Left ventricle myocardium inferior (tissue), 1 donor: ENCODE data around the gene TAB2. TPM values are rescaled to one million over a fixed set of nuclear protein-coding genes. Genes with fewer than 3 reads are reported as not detected.

ENCODE experiments used
- DNase-seq: peaks from one replicate; pipeline ENCODE4 v3.0.0-alpha.2; 2020
- H3K27ac ChIP-seq: fragments of 200-600 bp; replicated peaks from 2 replicates; pipeline ENCODE4 v1.8.0; 2021
- H3K27me3 ChIP-seq: fragments of 200-600 bp; 2 replicates; pipeline ENCODE4 v1.8.0; 2021; ENCODE audit warnings: low read depth
- H3K36me3 ChIP-seq: fragments of 200-600 bp; 2 replicates; pipeline ENCODE4 v1.8.0; 2021
- H3K4me1 ChIP-seq: fragments of 200-600 bp; 2 replicates; pipeline ENCODE4 v1.8.0; 2021
- H3K4me3 ChIP-seq: fragments of 200-600 bp; 2 replicates; pipeline ENCODE4 v1.8.0; 2021; ENCODE audit warnings: mild to moderate bottlenecking, moderate library complexity
- H3K9me3 ChIP-seq: fragments of 200-600 bp; replicated peaks from 2 replicates; pipeline ENCODE4 v1.8.0; 2021
- CTCF ChIP-seq: fragments of 200-600 bp; IDR thresholded peaks from 2 replicates; pipeline ENCODE4 v1.8.0; 2021; ENCODE audit warnings: antibody characterized with exemption, mild to moderate bottlenecking, borderline replicate concordance
- intact Hi-C: fragments of 100-400 bp; cut with micrococcal nuclease; formaldehyde crosslinking; loops from one replicate; pipeline ENCODE4 v1.11.0; 2022
- total RNA-seq: library from RNA; stranded (reverse); fragmentation: NEBNext Ultra II Directional; extraction: Animal tissue kit (Norgen Biotek cat#: 25700); gene quantifications from one replicate; pipeline ENCODE4 v1.2.1, GENCODE V29; 2021
- donor health status: DM: no; HTN: yes; CAD: no; lungs with severe emphysema.

Gene TAB2
- total RNA-seq, 1 donor from 2014 or later = 56.7 TPM

- no peak for TF ChIP-seq CTCF
- Histone ChIP-seq H3K4me1 (peaks cover 61% of the 10 kb centered on the region), H3K4me3 (peak overlapping the region; percentile 69), H3K9me3 (no peaks in the 10 kb centered on the region), H3K27ac (peak overlapping the region; percentile 6), H3K36me3 (no peaks in the 10 kb centered on the region), H3K27me3 (peaks cover 49% of the 10 kb centered on the region)
- DNase-seq = peak; percentile 36
- intact Hi-C loops = loop anchor here (5.0 kb wide), 1 partner anchor 66 kb away; no protein-coding TSS in a partner anchor
Measured at GRCh38 chr6:149451376-149452036, 134.0 kb downstream of the TAB2 start.

- TF ChIP-seq CTCF = no peak
- intact Hi-C loops = loop anchor here (5.0 kb wide), 1 partner anchor 65 kb away; no protein-coding TSS in a partner anchor
- H3K4me1 ChIP-seq = peaks cover 69% of the 10 kb centered on the region
- no peaks in the 10 kb centered on the region for H3K9me3 ChIP-seq
- peaks cover 42% of the 10 kb centered on the region for H3K27me3 ChIP-seq
- no peak overlapping the region for H3K4me3 ChIP-seq
- H3K27ac ChIP-seq = no peak overlapping the region
- H3K36me3 ChIP-seq = no peaks in the 10 kb centered on the region
- no peak for DNase-seq
Measured at GRCh38 chr6:149452037-149452939, 134.8 kb downstream of the TAB2 start.

- Histone ChIP-seq H3K9me3 (no peaks in the 10 kb centered on the region), H3K36me3 (no peaks in the 10 kb centered on the region), H3K27me3 (peaks cover 28% of the 10 kb centered on the region), H3K4me1 (peaks cover 81% of the 10 kb centered on the region), H3K4me3 (peak overlapping the region; percentile 22), H3K27ac (peak overlapping the region; percentile 90)
- intact Hi-C loops = loop anchor here (5.0 kb wide), 1 partner anchor 64 kb away; no protein-coding TSS in a partner anchor
- no peak for TF ChIP-seq CTCF
- no peak for DNase-seq
Measured at GRCh38 chr6:149453597-149454345, 136.3 kb downstream of the TAB2 start.

GRCh38 chr6:149454346-149454848, 136.9 kb downstream of the TAB2 start:
- H3K36me3 ChIP-seq = no peaks in the 10 kb centered on the region
- intact Hi-C loops = loop anchor here (5.0 kb wide), 1 partner anchor 63 kb away; no protein-coding TSS in a partner anchor
- peak overlapping the region; percentile 90 for H3K27ac ChIP-seq
- H3K27me3 ChIP-seq = peaks cover 25% of the 10 kb centered on the region
- TF ChIP-seq CTCF = no peak
- H3K9me3 ChIP-seq = no peaks in the 10 kb centered on the region
- H3K4me3 ChIP-seq = peak overlapping the region; percentile 22
- H3K4me1 ChIP-seq = peaks cover 81% of the 10 kb centered on the region
- peak; percentile 98 for DNase-seq
